IMR-90 (cell line): Measurements from ENCODE around the gene RNF123. TPM values are rescaled to one million over a fixed set of nuclear protein-coding genes. Genes with fewer than 3 reads are reported as not detected.

Experiments used
- ATAC-seq: fragments of 200-7000 bp; cut with Tn5 transposase; 2 replicates; pipeline ENCODE4 v1.9.1; 2020; ENCODE audit warnings: low read depth, mild to moderate bottlenecking, moderate library complexity
- BruUV-seq: library from RNA; stranded (reverse); fragments of 400-500 nt; replicated peaks from 2 replicates; lab custom pipeline; 2021; lab: Mats Ljungman, UMichigan
- CTCF ChIA-PET: fragments of 300-600 bp; formaldehyde crosslinking; extraction: SDS; loops from one replicate; lab custom pipeline; 2021; ENCODE audit warnings: antibody characterized with exemption; lab: Yijun Ruan, JAX
- POLR2A ChIA-PET: fragments of 300-600 bp; sonication (Branson Sonifier 250); formaldehyde crosslinking; loops from one replicate; lab custom pipeline; 2022; ENCODE audit warnings: antibody characterized with exemption; ENCODE audit not compliant: unreplicated experiment; lab: Charles Lee
- DNase-seq: peaks from one replicate; pipeline ENCODE4 v3.0.0; 2013
- H2AFZ ChIP-seq: replicated peaks from 2 replicates; pipeline ENCODE3; 2013; ENCODE audit warnings: low read length, mild to moderate bottlenecking; ENCODE audit not compliant: poor library complexity
- H2AK5ac ChIP-seq: 2 replicates; pipeline ENCODE4 v1.6.1; 2013; ENCODE audit warnings: low read depth, low read length, inconsistent platforms
- H2AK9ac ChIP-seq: replicated peaks from 2 replicates; pipeline ENCODE3; 2013; ENCODE audit warnings: mild to moderate bottlenecking, low read depth, low read length, moderate library complexity; ENCODE audit not compliant: poor library complexity
- H2BK120ac ChIP-seq: 2 replicates; pipeline ENCODE4 v1.6.1; 2013; ENCODE audit warnings: low read depth, low read length, inconsistent platforms
- H2BK15ac ChIP-seq: 3 replicates; pipeline ENCODE4 v1.6.1; 2013; ENCODE audit warnings: low read depth, low read length, inconsistent platforms
- H2BK20ac ChIP-seq: 2 replicates; pipeline ENCODE4 v1.6.1; 2013; ENCODE audit warnings: low read depth, mild to moderate bottlenecking, inconsistent platforms, low read length, moderate library complexity
- H2BK5ac ChIP-seq: 2 replicates; pipeline ENCODE4 v1.6.1; 2013; ENCODE audit warnings: mild to moderate bottlenecking, low read depth, low read length, inconsistent platforms; ENCODE audit not compliant: poor library complexity, severe bottlenecking
- H3K14ac ChIP-seq: replicated peaks from 2 replicates; pipeline ENCODE4 v1.6.1; 2013; ENCODE audit warnings: low read depth, low read length, inconsistent platforms
- H3K18ac ChIP-seq: 2 replicates; pipeline ENCODE4 v1.6.1; 2013; ENCODE audit warnings: low read depth, low read length, control low read depth
- H3K23ac ChIP-seq: 2 replicates; pipeline ENCODE4 v1.6.1; 2013; ENCODE audit warnings: low read depth, low read length, inconsistent platforms
- H3K27ac ChIP-seq: 2 replicates; pipeline ENCODE4 v1.5.1; 2013; ENCODE audit warnings: mild to moderate bottlenecking, control low read depth, low read length; ENCODE audit not compliant: insufficient read depth
- H3K27me3 ChIP-seq: 2 replicates; pipeline ENCODE4 v1.6.1; 2013; ENCODE audit warnings: low read length; ENCODE audit not compliant: control insufficient read depth, insufficient read depth
- H3K36me3 ChIP-seq: 2 replicates; pipeline ENCODE4 v1.6.1; 2013; ENCODE audit warnings: low read length, mixed read lengths; ENCODE audit not compliant: control insufficient read depth, insufficient read depth
- H3K4ac ChIP-seq: 2 replicates; pipeline ENCODE4 v1.6.1; 2013; ENCODE audit warnings: low read depth, low read length, inconsistent platforms
- H3K4me1 ChIP-seq: 2 replicates; pipeline ENCODE4 v1.6.1; 2013; ENCODE audit warnings: low read length, mixed read lengths; ENCODE audit not compliant: control insufficient read depth, insufficient read depth
- H3K4me2 ChIP-seq: 2 replicates; pipeline ENCODE4 v1.6.1; 2013; ENCODE audit warnings: low read depth, mild to moderate bottlenecking, control low read depth, low read length, moderate library complexity
- H3K4me3 ChIP-seq: 2 replicates; pipeline ENCODE4 v1.5.1; 2013; ENCODE audit warnings: low read depth, mild to moderate bottlenecking, control low read depth, low read length, moderate library complexity; ENCODE audit not compliant: insufficient read depth
- H3K56ac ChIP-seq: 2 replicates; pipeline ENCODE4 v1.6.1; 2013; ENCODE audit warnings: low read length, inconsistent platforms; ENCODE audit not compliant: insufficient read depth; ENCODE audit errors: extremely low read depth
- H3K79me1 ChIP-seq, 2 experiments: 2 replicates each; pipeline ENCODE4 v1.6.1; 2013; ENCODE audit warnings: low read length in 2 of 2, inconsistent platforms in 1 of 2, low read depth in 1 of 2
- H3K9ac ChIP-seq: 2 replicates; pipeline ENCODE4 v1.6.1; 2013; ENCODE audit warnings: low read depth, low read length, control low read depth
- H3K9me1 ChIP-seq: 2 replicates; pipeline ENCODE4 v1.6.1; 2013; ENCODE audit warnings: low read length, inconsistent platforms; ENCODE audit not compliant: insufficient read depth
- H3K9me3 ChIP-seq: 2 replicates; pipeline ENCODE4 v1.6.1; 2013; ENCODE audit warnings: low read length; ENCODE audit not compliant: control insufficient read depth, insufficient read depth
- H4K20me1 ChIP-seq: 2 replicates; pipeline ENCODE4 v1.6.1; 2013; ENCODE audit warnings: low read length, inconsistent platforms; ENCODE audit not compliant: insufficient read depth
- H4K5ac ChIP-seq: 2 replicates; pipeline ENCODE4 v1.6.1; 2013; ENCODE audit warnings: mild to moderate bottlenecking, low read depth, low read length, control low read depth
- H4K8ac ChIP-seq, 2 experiments: 2 replicates each; pipeline ENCODE4 v1.6.1; 2013; ENCODE audit warnings: low read depth in 2 of 2, low read length in 2 of 2, control low read depth in 1 of 2, inconsistent platforms in 1 of 2
- H4K91ac ChIP-seq: 2 replicates; pipeline ENCODE4 v1.6.1; 2013; ENCODE audit warnings: low read depth, low read length, inconsistent platforms; ENCODE audit not compliant: insufficient read depth
- FOS ChIP-seq: fragments of 150-350 bp; IDR thresholded peaks from 2 replicates; pipeline ENCODE4 v1.6.1; 2016; ENCODE audit warnings: low read depth, low read length
- MAZ ChIP-seq: IDR thresholded peaks from 2 replicates; pipeline ENCODE4 v1.6.1; 2012; ENCODE audit warnings: low read depth, mild to moderate bottlenecking, low read length, improper control_type of control experiment, moderate library complexity, borderline replicate concordance
- POLR2A ChIP-seq: IDR thresholded peaks from 2 replicates; pipeline ENCODE4 v1.6.1; 2012; ENCODE audit warnings: mild to moderate bottlenecking, low read depth, low read length
- RAD21 ChIP-seq: IDR thresholded peaks from 2 replicates; pipeline ENCODE4 v1.6.1; 2012; ENCODE audit warnings: low read length, improper control_type of control experiment
- RCOR1 ChIP-seq: IDR thresholded peaks from 2 replicates; pipeline ENCODE4 v1.6.1; 2012; ENCODE audit warnings: mild to moderate bottlenecking, low read length, improper control_type of control experiment; ENCODE audit not compliant: insufficient replicate concordance
- RFX5 ChIP-seq: IDR thresholded peaks from 2 replicates; pipeline ENCODE4 v1.8.0; 2012; ENCODE audit warnings: low read depth, mild to moderate bottlenecking, low read length, moderate library complexity
- SMC3 ChIP-seq: fragments of 150-350 bp; IDR thresholded peaks from 2 replicates; pipeline ENCODE4 v1.6.1; 2016; ENCODE audit warnings: low read depth, mild to moderate bottlenecking, antibody characterized with exemption, low read length, moderate library complexity
- WGBS, 2 experiments: methylation state at CpG; one replicate each; pipeline versions ENCODE4 v1.1.5 to v1.1.7; 2013; ENCODE audit warnings: missing lambda C conversion rate in 2 of 2; ENCODE audit not compliant: insufficient read length in 1 of 2; ENCODE audit errors: extremely low coverage in 2 of 2; 5-methylcytosine and 5-hydroxymethylcytosine counted together
- dilution Hi-C: fragments of 300-500 bp; cut with HindIII; formaldehyde crosslinking; loops from one replicate; pipeline ENCODE4 v1.14.3; 2018; ENCODE audit warnings: low sequenced_read_pairs; ENCODE audit not compliant: unreplicated experiment
- in situ Hi-C: fragments of 300-500 bp; cut with MboI; formaldehyde crosslinking; loops from 3 replicates; pipeline ENCODE4 v1.14.3; 2019; ENCODE audit warnings: low sequenced_read_pairs, inconsistent platforms, mixed read lengths
- intact Hi-C: fragments of 100-400 bp; cut with micrococcal nuclease; formaldehyde crosslinking; loops from 2 replicates; pipeline ENCODE4 v1.10.0; 2022
- polyA plus RNA-seq, 3 experiments: library from polyadenylated mRNA; depleted of rRNA; stranded (reverse); fragments of >200 nt; gene quantifications; 2 replicates each; pipeline ENCODE4 v1.2.3, GENCODE V29; 2012; ENCODE audit warnings: low replicate concordance in 1 of 3
- total RNA-seq: library from RNA; depleted of rRNA; stranded (reverse); fragments of >200 nt; gene quantifications from 2 replicates; pipeline ENCODE4 v1.2.3, GENCODE V29; 2012
- TF ChIP-seq, protein P1 (sequence below): fragments of 150-350 bp; IDR thresholded peaks from 2 replicates; pipeline ENCODE4 v1.6.1; 2016; ENCODE audit warnings: low read depth, mild to moderate bottlenecking, low read length, moderate library complexity, borderline replicate concordance
- TF ChIP-seq, protein P2 (sequence below): fragments of 150-350 bp; IDR thresholded peaks from 2 replicates; pipeline ENCODE4 v1.6.1; 2017; ENCODE audit warnings: mild to moderate bottlenecking, antibody characterized with exemption, low read length, low read depth
- TF ChIP-seq, protein P3 (sequence below): conservative IDR thresholded peaks from 2 replicates; pipeline ENCODE4 v1.5.1; 2012; ENCODE audit warnings: mild to moderate bottlenecking, low read depth, low read length, improper control_type of control experiment

RNF123 gene
- total and polyA plus RNA-seq, 2 of the 4 experiments (the other 2 are of a cell fraction): 13.4 to 37.7 TPM

DNA sequence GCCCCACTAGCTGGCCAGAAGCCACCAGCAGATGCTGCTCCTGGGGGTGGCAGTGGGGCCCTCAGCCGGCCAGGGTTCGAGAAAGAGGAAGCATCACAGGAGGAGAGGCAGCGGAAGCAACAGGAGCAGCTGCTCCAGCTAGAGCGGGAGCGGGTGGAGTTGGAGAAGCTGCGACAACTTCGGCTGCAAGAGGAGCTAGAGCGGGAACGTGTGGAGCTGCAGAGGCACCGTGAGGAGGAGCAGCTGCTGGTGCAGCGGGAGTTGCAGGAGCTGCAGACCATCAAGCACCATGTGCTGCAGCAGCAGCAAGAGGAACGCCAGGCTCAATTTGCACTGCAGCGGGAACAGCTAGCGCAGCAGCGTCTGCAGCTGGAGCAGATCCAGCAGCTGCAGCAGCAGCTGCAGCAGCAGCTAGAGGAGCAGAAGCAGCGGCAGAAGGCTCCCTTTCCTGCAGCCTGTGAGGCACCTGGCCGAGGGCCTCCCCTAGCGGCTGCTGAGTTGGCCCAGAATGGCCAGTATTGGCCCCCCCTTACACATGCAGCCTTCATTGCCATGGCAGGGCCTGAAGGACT, 32.7 kb upstream of the RNF123 start:
- no peak overlapping the region for H4K91ac ChIP-seq
- no peak overlapping the region for H3K4ac ChIP-seq
- H3K56ac ChIP-seq: no peak overlapping the region
- no peak overlapping the region for H3K18ac ChIP-seq
- no peak overlapping the region for H3K14ac ChIP-seq
- WGBS, 2 experiments: 61% methylated on average over 13 of the region's 18 CpGs; no CpG with 5 or more reads in 1 of the 2 experiments
- H3K4me1 ChIP-seq: no peaks in the 10 kb centered on the region
- dilution Hi-C loops: no loop called here
- no peak overlapping the region for H2AK5ac ChIP-seq
- no peak overlapping the region for H2AFZ ChIP-seq
- intact Hi-C loops: no loop called here
- H3K79me1 ChIP-seq: no peaks in the 10 kb centered on the region
- POLR2A ChIA-PET: no interaction called here
- no TSS peak for BruUV-seq
- CTCF ChIA-PET: no interaction called here
- H3K27ac ChIP-seq: no peak overlapping the region
- H3K9me3 ChIP-seq: no peaks in the 10 kb centered on the region
- H3K27me3 ChIP-seq: peaks cover 44% of the 10 kb centered on the region
- no peak overlapping the region for H3K9ac ChIP-seq
- in situ Hi-C loops: no loop called here
- H4K5ac ChIP-seq: no peak overlapping the region
- no peak for TF ChIP-seq FOS
- no peak for TF ChIP-seq POLR2A
- TF ChIP-seq SMC3: no peak
- peak; percentile 8; the same call in 1 of the 2 replicates for TF ChIP-seq RAD21
- TF ChIP-seq RCOR1: no peak
- TF ChIP-seq, protein P1, sequence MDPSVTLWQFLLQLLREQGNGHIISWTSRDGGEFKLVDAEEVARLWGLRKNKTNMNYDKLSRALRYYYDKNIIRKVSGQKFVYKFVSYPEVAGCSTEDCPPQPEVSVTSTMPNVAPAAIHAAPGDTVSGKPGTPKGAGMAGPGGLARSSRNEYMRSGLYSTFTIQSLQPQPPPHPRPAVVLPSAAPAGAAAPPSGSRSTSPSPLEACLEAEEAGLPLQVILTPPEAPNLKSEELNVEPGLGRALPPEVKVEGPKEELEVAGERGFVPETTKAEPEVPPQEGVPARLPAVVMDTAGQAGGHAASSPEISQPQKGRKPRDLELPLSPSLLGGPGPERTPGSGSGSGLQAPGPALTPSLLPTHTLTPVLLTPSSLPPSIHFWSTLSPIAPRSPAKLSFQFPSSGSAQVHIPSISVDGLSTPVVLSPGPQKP: no peak
- TF ChIP-seq RFX5: no peak
- no peak for TF ChIP-seq MAZ
- TF ChIP-seq, protein P2, sequence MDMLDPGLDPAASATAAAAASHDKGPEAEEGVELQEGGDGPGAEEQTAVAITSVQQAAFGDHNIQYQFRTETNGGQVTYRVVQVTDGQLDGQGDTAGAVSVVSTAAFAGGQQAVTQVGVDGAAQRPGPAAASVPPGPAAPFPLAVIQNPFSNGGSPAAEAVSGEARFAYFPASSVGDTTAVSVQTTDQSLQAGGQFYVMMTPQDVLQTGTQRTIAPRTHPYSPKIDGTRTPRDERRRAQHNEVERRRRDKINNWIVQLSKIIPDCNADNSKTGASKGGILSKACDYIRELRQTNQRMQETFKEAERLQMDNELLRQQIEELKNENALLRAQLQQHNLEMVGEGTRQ: no peak
- TF ChIP-seq, protein P3, sequence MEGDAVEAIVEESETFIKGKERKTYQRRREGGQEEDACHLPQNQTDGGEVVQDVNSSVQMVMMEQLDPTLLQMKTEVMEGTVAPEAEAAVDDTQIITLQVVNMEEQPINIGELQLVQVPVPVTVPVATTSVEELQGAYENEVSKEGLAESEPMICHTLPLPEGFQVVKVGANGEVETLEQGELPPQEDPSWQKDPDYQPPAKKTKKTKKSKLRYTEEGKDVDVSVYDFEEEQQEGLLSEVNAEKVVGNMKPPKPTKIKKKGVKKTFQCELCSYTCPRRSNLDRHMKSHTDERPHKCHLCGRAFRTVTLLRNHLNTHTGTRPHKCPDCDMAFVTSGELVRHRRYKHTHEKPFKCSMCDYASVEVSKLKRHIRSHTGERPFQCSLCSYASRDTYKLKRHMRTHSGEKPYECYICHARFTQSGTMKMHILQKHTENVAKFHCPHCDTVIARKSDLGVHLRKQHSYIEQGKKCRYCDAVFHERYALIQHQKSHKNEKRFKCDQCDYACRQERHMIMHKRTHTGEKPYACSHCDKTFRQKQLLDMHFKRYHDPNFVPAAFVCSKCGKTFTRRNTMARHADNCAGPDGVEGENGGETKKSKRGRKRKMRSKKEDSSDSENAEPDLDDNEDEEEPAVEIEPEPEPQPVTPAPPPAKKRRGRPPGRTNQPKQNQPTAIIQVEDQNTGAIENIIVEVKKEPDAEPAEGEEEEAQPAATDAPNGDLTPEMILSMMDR: 0 out of 2 replicates have a peak, but pooled peaks have one; percentile 10
- no peak overlapping the region for H2BK120ac ChIP-seq
- no peak overlapping the region for H2BK15ac ChIP-seq
- no peak overlapping the region for H2BK5ac ChIP-seq
- H3K9me1 ChIP-seq: no peaks in the 10 kb centered on the region
- no peak overlapping the region for H4K8ac ChIP-seq
- no peak overlapping the region for H3K4me2 ChIP-seq
- no peak overlapping the region for H3K4me3 ChIP-seq
- H2BK20ac ChIP-seq: no peak overlapping the region
- DNase-seq (no peak), ATAC-seq (0 out of 2 replicates have a peak, but pooled peaks have one; percentile 27)
- H2AK9ac ChIP-seq: no peak overlapping the region
- no peak overlapping the region for H3K23ac ChIP-seq
- no peaks in the 10 kb centered on the region for H3K36me3 ChIP-seq
- no peaks in the 10 kb centered on the region for H4K20me1 ChIP-seq
